K562 (cell line): ENCODE data around the gene PACSIN3. TPM values are rescaled to one million over a fixed set of nuclear protein-coding genes. Genes with fewer than 3 reads are reported as not detected.

Source experiments
- CBX3 ChIP-seq, 2 experiments: IDR thresholded peaks; 1 replicate in 1 of 2; 2 replicates in 1 of 2; pipeline ENCODE4 v1.6.1; 2012; ENCODE audit warnings: inconsistent platforms in 2 of 2, low read length in 2 of 2, borderline replicate concordance in 1 of 2, control low read depth in 1 of 2
- CEBPZ ChIP-seq: fragments of 150-350 bp; IDR thresholded peaks from 2 replicates; pipeline ENCODE4 v1.6.1; 2014; ENCODE audit warnings: low read depth, mild to moderate bottlenecking, low read length, borderline replicate concordance
- EGR1 ChIP-seq: fragments of 450-650 bp; conservative IDR thresholded peaks from 2 replicates; pipeline ENCODE4 v1.6.1; 2017; ENCODE audit warnings: mild to moderate bottlenecking
- ELF4 ChIP-seq: fragments of 450-650 bp; formaldehyde crosslinking; IDR thresholded peaks from 2 replicates; pipeline ENCODE4 v1.4.0; 2022; ENCODE audit warnings: missing genetic modification characterization
- GATAD2A ChIP-seq: fragments of 450-650 bp; IDR thresholded peaks from 2 replicates; pipeline ENCODE4 v1.6.1; 2017
- GTF2A2 ChIP-seq: IDR thresholded peaks from 2 replicates; pipeline ENCODE4 v1.6.1; 2016; ENCODE audit warnings: mild to moderate bottlenecking, missing genetic modification characterization, missing compliant biosample characterization
- MCM2 ChIP-seq: fragments of 450-650 bp; IDR thresholded peaks from 2 replicates; pipeline ENCODE4 v1.6.1; 2017; ENCODE audit warnings: low read depth, mild to moderate bottlenecking
- MCM3 ChIP-seq: fragments of 450-650 bp; IDR thresholded peaks from 2 replicates; pipeline ENCODE4 v1.6.1; 2016
- MYNN ChIP-seq, 2 experiments: sonication (generic); formaldehyde crosslinking in 1 of 2; IDR thresholded peaks; 2 replicates each; pipeline versions ENCODE4 v1.5.0 to v1.6.1; 2016 to 2020; ENCODE audit warnings: antibody characterized with exemption in 1 of 2, missing genetic modification reagents in 1 of 2
- NFIC ChIP-seq: fragments of 450-650 bp; IDR thresholded peaks from 2 replicates; pipeline ENCODE4 v1.6.1; 2017; ENCODE audit warnings: mild to moderate bottlenecking, inconsistent platforms
- SFPQ ChIP-seq: fragments of 200-400 bp; formaldehyde crosslinking; IDR thresholded peaks from 2 replicates; pipeline ENCODE4 v1.6.1; 2017; ENCODE audit warnings: mild to moderate bottlenecking, low read depth, low read length, moderate library complexity
- ZBTB1 ChIP-seq: sonication (generic); formaldehyde crosslinking; IDR thresholded peaks from 2 replicates; pipeline ENCODE4 v1.8.1; 2023; ENCODE audit warnings: missing genetic modification reagents, low read depth, mild to moderate bottlenecking, borderline replicate concordance
- ZC3H4 ChIP-seq: sonication (generic); formaldehyde crosslinking; IDR thresholded peaks from 2 replicates; pipeline ENCODE4 v1.9.0; 2021; ENCODE audit warnings: missing genetic modification reagents, borderline replicate concordance
- ZNF253 ChIP-seq: fragments of 250-450 bp; sonication (Bioruptor Pico); conservative IDR thresholded peaks from 2 replicates; pipeline ENCODE4 v1.6.1; 2021; ENCODE audit warnings: mild to moderate bottlenecking
- polyA plus RNA-seq, 8 experiments: library from polyadenylated mRNA; depleted of rRNA in 4 of 8; stranded (reverse) in 5 of 8; unstranded in 3 of 8; fragments of >200 nt; fragmentation: Nextera tagmentation in 2 of 8; fragmentation: Illumina TruSeq in 1 of 8; extraction: Ambion mirVana in 2 of 8; extraction: Trizol in 1 of 8; gene quantifications; 2 replicates each; pipeline versions ENCODE4 v1.2.1 to v1.2.3, GENCODE V29; 2011 to 2014; ENCODE audit warnings: inconsistent platforms in 1 of 8, missing spikeins in 1 of 8
- total RNA-seq, 7 experiments: library from RNA; depleted of rRNA in 6 of 7; stranded (reverse); fragments of >200 nt in 6 of 7; fragmentation: Illumina TruSeq in 2 of 7; extraction: Trizol in 2 of 7; gene quantifications; 2 replicates each; pipeline versions ENCODE4 v1.2.1 to v1.2.3, GENCODE V29; 2011 to 2021; ENCODE audit warnings: low replicate concordance in 1 of 7
- TF ChIP-seq, protein P1 (sequence below), 2 experiments: IDR thresholded peaks; 2 replicates each; pipeline ENCODE4 v1.6.1; 2011; ENCODE audit warnings: borderline replicate concordance in 1 of 2, control low read depth in 1 of 2, low read depth in 1 of 2, low read length in 1 of 2, mild to moderate bottlenecking in 1 of 2, mixed read lengths in 1 of 2, moderate library complexity in 1 of 2; ENCODE audit not compliant: insufficient read depth in 1 of 2, insufficient read length in 1 of 2, poor library complexity in 1 of 2, severe bottlenecking in 1 of 2; ENCODE audit errors: extremely low read depth in 1 of 2
- TF ChIP-seq, protein P2 (sequence below): fragments of 450-650 bp; IDR thresholded peaks from 2 replicates; pipeline ENCODE4 v1.6.1; 2017; ENCODE audit warnings: antibody characterized with exemption
- TF ChIP-seq, protein P3 (sequence below): fragments of 250-450 bp; sonication (Bioruptor Pico); IDR thresholded peaks from 2 replicates; pipeline ENCODE4 v1.4.0; 2020; ENCODE audit warnings: mild to moderate bottlenecking

PACSIN3 gene
- total and polyA plus RNA-seq, 9 of the 15 experiments (the other 6 are each of a cell fraction or from before 2014, with no cell fraction given): 0.13 to 18.1 (median 7.1) TPM

- TF ChIP-seq MCM2: no peak
- no peak for TF ChIP-seq ZNF253 (CRISPR knock-in tag)
- TF ChIP-seq EGR1: peak; percentile 36
- no peak for TF ChIP-seq MYNN (IDR thresholded peaks at IDR 0.05)
- TF ChIP-seq MYNN (CRISPR knock-in tag; IDR thresholded peaks at IDR 0.05): no peak
- no peak for TF ChIP-seq ZBTB1 (CRISPR knock-in tag)
- no peak for TF ChIP-seq ELF4 (CRISPR knock-in tag)
- no peak for TF ChIP-seq GATAD2A
- TF ChIP-seq CBX3 (IDR thresholded peaks at IDR 0.05; ENCODE audit: borderline replicate concordance in 1 of 2, low read length in 2 of 2): no peak
- no peak for TF ChIP-seq GTF2A2 (tag)
- TF ChIP-seq, protein P1, sequence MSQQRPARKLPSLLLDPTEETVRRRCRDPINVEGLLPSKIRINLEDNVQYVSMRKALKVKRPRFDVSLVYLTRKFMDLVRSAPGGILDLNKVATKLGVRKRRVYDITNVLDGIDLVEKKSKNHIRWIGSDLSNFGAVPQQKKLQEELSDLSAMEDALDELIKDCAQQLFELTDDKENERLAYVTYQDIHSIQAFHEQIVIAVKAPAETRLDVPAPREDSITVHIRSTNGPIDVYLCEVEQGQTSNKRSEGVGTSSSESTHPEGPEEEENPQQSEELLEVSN (IDR thresholded peaks at IDR 0.05; ENCODE audit: borderline replicate concordance in 1 of 2, extremely low read depth in 1 of 2, insufficient read depth in 1 of 2, insufficient read length in 1 of 2, low read depth in 1 of 2, low read length in 1 of 2, poor library complexity in 1 of 2, severe bottlenecking in 1 of 2): peak in 1 of 2 experiments; percentile 42
- TF ChIP-seq CEBPZ: no peak
- TF ChIP-seq, protein P2, sequence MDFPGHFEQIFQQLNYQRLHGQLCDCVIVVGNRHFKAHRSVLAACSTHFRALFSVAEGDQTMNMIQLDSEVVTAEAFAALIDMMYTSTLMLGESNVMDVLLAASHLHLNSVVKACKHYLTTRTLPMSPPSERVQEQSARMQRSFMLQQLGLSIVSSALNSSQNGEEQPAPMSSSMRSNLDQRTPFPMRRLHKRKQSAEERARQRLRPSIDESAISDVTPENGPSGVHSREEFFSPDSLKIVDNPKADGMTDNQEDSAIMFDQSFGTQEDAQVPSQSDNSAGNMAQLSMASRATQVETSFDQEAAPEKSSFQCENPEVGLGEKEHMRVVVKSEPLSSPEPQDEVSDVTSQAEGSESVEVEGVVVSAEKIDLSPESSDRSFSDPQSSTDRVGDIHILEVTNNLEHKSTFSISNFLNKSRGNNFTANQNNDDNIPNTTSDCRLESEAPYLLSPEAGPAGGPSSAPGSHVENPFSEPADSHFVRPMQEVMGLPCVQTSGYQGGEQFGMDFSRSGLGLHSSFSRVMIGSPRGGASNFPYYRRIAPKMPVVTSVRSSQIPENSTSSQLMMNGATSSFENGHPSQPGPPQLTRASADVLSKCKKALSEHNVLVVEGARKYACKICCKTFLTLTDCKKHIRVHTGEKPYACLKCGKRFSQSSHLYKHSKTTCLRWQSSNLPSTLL: no peak
- no peak for TF ChIP-seq SFPQ
- TF ChIP-seq MCM3: no peak
- TF ChIP-seq NFIC: peak; percentile 55
- TF ChIP-seq ZC3H4 (CRISPR knock-in tag): no peak
- TF ChIP-seq, protein P3, sequence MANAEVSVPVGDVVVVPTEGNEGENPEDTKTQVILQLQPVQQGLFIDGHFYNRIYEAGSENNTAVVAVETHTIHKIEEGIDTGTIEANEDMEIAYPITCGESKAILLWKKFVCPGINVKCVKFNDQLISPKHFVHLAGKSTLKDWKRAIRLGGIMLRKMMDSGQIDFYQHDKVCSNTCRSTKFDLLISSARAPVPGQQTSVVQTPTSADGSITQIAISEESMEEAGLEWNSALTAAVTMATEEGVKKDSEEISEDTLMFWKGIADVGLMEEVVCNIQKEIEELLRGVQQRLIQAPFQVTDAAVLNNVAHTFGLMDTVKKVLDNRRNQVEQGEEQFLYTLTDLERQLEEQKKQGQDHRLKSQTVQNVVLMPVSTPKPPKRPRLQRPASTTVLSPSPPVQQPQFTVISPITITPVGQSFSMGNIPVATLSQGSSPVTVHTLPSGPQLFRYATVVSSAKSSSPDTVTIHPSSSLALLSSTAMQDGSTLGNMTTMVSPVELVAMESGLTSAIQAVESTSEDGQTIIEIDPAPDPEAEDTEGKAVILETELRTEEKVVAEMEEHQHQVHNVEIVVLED (CRISPR knock-in tag): no peak
These were observed 744 bp downstream of the PACSIN3 start (continued) for GRCh38 chr11:47185305-47186075.
